HL-60 (cell line): ENCODE results near the gene XRCC6.

Experiments
- CTCF ChIP-seq: IDR thresholded peaks from one replicate; pipeline ENCODE4 v1.5.1; 2011; ENCODE audit warnings: low read length, control low read depth, inconsistent platforms; ENCODE audit not compliant: insufficient read depth
- REST ChIP-seq: IDR thresholded peaks from 2 replicates; pipeline ENCODE4 v1.6.1; 2012; ENCODE audit warnings: low read depth; ENCODE audit not compliant: insufficient replicate concordance

GRCh38 chr22:41638124-41638523 lies 17.0 kb downstream of the XRCC6 start:
- no peak for TF ChIP-seq CTCF
- TF ChIP-seq REST, result no peak
